GM21447 (cell line): ENCODE results near the gene STK11IP.

Experiments used
- ATAC-seq: cut with Tn5 transposase; IDR thresholded peaks from one replicate; pipeline ENCODE4 v1.9.1; 2021; ENCODE audit not compliant: unreplicated experiment

STK11IP gene

DNA sequence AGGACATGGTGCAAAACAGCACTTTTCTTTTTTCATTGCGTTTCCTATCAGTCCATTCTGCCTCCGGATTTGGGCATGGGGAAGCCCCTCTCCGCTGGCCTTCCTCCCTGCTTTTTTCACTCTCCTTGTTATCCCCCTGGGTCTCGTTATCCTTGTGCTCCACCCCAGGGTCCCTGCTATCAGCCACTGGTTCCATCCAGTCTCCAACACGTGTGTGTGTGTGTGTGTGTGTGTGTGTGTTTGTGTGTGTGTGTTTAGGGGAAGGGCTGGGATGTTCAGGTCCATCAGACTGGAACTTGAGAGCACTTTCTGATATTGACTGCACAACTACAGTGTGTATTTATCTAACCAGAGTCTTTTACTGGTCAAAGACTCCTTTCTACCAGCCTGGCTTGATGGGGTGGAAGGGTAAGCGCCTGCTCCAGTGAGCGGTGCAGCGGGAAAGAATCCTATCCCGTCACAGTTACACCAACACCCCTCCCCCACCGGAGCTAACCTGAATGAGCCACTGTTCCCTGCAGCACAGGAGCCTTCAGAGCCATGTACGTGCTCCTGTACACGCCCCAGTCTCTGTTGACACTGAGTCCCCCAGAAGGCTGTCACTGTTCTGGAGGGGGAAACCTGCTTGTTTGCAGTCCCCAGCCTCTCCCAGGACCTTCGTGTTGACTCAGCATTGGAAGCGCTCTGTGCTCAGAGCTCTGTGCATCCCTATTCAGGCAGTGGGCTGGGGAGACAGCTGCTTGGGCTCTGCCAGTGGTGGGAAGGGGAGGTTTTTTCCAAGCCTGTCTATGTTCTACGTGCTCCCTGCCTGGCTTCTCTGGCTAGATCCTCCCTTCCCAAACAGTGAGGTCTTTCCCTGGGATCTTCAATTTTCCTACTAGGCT is 20.9 kb upstream of the STK11IP start:
- no peak for ATAC-seq

DNA sequence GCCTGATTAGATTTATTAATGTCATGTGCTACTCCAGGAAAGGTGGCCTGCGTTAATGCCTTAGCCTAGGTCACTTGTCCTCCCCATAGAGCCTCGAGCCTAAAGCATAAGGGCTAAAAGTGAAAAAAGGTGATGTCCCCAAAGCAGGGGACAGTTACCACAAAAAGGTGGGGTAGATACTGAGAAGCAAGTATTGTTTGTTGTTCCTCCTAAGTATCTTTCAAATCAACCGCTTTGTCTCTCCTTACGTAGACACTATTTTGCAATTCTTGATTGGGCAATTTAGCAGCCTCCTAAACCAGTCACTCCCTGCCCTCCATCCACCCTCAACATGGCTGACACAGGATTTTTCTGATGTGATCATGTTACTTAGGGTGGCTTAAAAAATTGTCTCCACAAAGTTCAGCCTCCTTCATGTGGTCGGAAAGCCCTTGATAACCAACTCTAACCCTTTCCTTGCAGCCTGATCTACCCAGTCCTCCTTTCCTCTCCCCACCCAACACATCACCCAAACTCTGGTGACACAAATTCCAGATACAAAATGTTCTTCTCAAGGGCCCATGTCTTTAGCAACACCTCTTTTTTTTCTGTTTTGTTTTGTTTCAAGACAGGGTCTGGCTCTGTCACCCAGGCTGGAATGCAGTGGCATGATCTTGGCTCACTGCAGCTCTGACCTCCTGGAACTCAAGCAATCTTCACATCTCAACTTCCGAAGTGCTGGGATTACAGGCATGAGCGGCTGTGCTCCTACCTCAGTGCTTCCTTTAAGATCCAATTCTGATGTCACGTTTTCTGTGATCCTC is 18.6 kb upstream of the STK11IP start:
- no peak for ATAC-seq

GRCh38 chr2:219581346-219581745 is 16.3 kb upstream of the STK11IP start:
- no peak for ATAC-seq

GRCh38 chr2:219591091-219591490 is 6.6 kb upstream of the STK11IP start:
- ATAC-seq = no peak

GRCh38 chr2:219592736-219593135 is 4.9 kb upstream of the STK11IP start:
- ATAC-seq = no peak

GRCh38 chr2:219593154-219593553 is 4.5 kb upstream of the STK11IP start:
- no peak for ATAC-seq

DNA sequence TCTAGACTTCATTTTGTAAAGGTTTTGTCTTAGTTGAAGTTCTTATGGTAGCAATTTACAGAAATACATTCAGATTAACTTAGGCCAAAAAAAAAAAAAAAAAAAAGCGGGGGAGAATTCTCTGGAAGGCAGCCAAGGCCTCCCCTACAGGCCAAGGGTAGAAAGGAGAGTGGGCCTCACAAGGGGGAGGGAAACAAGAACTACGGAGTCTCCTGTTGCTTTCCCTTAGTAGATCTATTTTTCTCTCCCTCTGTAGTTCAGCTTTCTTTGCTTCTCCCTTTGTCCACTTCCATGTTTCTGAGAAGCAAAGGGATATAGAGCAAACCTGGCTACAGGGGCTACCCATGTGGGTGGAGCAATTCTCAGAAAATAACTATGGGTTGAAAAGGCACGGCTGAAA is 2.4 kb upstream of the STK11IP start:
- no peak for ATAC-seq

DNA sequence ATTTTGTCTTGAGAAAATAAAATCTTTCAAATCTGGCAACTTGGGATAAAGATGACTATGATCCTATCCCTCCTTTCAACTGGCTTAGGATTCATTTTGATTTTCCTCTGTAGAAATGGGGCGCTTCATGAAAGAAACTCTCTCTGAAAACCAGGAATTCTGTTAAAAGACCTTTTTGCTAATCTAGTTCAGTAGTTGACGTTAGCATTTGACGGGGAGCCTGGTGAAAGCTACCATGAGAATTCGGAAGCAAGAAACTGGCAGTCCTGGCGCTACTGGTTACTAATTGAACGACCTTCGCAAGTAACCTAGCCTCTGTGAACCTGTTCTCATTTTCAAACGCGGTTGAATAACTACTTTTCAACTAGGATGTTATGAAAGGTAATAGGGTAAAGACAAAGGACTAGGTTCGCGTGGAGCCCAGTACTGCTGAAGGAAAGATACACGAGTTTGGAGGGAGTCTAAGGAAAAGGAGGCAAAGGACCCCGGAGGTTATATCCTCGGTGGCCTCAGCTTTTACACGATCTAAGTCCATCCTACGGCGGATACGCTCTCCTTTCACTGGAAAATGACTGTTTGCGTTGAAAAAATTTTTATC is 604 bp upstream of the STK11IP start:
- peak; percentile 6 for ATAC-seq

- ATAC-seq = no peak
Measured at GRCh38 chr2:219598308-219599078, 836 bp downstream of the STK11IP start.

GRCh38 chr2:219603771-219604170 is 6.1 kb downstream of the STK11IP start:
- ATAC-seq = no peak

DNA sequence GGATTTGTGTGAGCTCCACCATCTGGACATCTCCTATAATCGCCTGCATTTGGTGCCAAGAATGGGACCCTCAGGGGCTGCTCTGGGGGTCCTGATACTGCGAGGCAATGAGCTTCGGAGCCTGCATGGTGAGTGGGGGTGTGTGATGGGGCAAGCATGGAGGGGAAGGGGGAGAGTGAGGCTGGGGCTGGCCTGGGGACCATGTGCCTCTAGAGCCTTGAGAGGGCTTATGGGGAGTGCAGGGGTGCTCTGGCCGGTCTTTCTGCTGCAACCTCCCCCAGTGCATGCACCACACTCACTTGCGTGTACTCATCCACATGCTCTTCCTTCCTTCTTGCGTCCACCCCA is 7.9 kb downstream of the STK11IP start:
- no peak for ATAC-seq

DNA sequence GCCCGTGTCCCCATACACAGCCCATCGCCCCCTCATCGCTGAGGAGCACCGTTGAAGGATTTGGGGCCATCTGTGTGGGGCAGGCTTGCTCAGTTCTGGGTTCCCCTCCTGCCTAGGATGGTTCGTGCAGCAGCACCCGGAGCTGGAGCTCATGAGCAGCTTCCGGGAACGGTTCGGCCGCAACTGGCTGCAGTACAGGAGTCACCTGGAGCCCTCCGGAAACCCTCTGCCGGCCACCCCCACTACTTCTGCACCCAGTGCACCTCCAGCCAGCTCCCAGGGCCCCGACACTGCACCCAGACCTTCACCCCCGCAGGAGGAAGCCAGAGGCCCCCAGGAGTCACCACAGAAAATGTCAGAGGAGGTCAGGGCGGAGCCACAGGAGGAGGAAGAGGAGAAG is 10.3 kb downstream of the STK11IP start:
- ATAC-seq = no peak

GRCh38 chr2:219608399-219608964 is 10.8 kb downstream of the STK11IP start:
- no peak for ATAC-seq

- ATAC-seq = no peak
Measured at GRCh38 chr2:219609149-219609750, 11.6 kb downstream of the STK11IP start.

DNA sequence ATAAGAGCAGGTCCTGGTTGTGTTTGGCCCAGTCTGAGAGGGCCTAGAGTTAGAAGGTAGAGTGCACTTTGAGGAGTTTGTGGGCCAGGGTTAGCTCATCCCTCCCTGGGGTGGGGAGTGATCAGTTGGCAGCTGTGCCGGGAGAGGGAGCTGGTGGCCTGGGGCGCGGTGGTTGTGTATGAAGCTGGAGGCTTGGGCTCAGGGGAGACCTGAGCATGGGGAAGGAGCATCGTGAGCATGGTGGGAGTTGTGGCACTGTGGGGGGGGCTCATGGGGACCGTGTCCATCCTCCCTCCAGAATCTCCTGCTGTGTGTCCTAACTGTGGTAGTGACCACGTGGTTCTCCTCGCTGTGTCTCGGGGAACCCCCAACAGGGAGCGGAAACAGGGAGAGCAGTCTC is 13.6 kb downstream of the STK11IP start:
- ATAC-seq = no peak

DNA sequence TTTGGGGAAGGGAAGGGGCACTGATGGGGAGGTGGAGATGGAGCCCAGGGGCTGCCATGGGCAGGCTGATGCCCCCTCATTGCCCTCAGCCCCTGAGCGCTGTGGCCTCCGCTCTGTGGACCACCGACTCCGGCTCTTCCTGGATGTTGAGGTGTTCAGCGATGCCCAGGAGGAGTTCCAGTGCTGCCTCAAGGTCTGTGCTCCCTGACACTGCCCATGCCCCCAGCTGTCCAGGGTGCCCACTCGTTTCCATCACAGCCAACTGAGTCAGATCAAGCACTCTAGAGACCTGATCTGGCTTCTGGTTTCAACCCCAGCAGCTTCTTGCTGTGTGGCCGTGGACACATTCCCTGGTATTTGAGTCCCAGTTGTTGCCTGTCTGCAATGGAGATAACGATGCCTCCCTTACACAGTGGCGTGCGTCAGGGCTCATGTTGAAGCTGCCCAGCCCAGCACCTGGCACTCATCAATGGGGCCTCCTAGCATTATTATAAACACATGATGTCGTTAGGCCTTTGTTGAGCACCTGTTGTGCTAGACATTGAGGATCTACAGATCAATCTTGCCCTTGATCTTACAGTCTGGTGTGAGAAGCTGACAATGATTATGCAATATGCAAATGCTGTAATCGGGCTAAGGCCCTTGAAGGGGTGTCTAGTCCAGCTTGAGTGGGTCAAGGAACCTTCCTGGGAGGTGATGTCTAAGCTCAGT is 14.4 kb downstream of the STK11IP start:
- no peak for ATAC-seq

GRCh38 chr2:219612577-219613286 is 15.1 kb downstream of the STK11IP start:
- ATAC-seq = peak; percentile 50

DNA sequence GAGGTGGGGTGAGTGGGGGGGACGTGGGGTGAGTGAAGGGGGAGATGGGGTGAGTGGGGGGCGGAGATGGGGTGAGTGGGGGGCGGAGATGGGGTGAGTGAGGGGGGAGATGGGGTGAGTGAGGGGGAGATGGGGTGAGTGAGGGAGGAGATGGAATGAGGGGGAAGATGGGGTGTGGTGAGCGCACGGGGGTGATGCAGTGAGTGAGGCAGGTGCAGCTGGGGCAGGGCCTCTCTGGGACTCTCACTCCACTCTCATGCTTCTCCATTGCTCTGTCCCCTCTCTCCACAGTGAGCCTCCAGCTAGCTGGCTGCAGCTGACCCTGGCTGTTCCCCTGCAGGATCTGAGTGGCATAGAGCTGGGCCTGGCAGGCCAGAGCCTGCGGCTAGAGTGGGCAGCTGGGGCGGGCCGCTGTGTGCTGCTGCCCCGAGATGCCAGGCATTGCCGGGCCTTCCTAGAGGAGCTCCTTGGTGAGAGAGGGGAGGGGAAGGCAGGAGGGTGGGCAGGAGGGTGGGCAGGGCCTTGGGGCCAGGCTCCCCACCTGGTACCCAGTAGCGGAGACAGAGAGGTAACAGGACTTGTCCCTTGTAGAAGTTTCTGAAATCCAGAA is 15.9 kb downstream of the STK11IP start:
- no peak for ATAC-seq
